Thoracic aorta (tissue), 2 donors: Measurements from ENCODE around the gene UBALD1. TPM values are rescaled to one million over a fixed set of nuclear protein-coding genes. Genes with fewer than 3 reads are reported as not detected.
"Not testable (repeated sequence)": the region's sequence is repeated elsewhere in the genome, so short reads cannot be mapped to it uniquely, and the experiment has no call there.

Experiments
- ATAC-seq: fragments of 150-250 bp; one replicate; pipeline ENCODE4 v1.8.0; 2017; ENCODE audit warnings: low read depth; ENCODE audit not compliant: insufficient number of reproducible peaks, low FRiP score
- DNase-seq: peaks from one replicate; pipeline ENCODE4 v3.0.0-alpha.2; 2020; ENCODE audit warnings: low spot score
- H3K27ac ChIP-seq, 2 donors: fragments of 200-600 bp; sonication (generic); 1 replicate in 1 of 2; 2 replicates in 1 of 2; pipeline ENCODE4 v1.5.1; 2016; ENCODE audit warnings: mild to moderate bottlenecking in 2 of 2, moderate library complexity in 2 of 2
- H3K27me3 ChIP-seq: fragments of 200-600 bp; sonication (generic); replicated peaks from 2 replicates; pipeline ENCODE4 v1.6.0; 2016; ENCODE audit warnings: mild to moderate bottlenecking; ENCODE audit not compliant: insufficient read depth
- H3K36me3 ChIP-seq: fragments of 200-600 bp; sonication (generic); one replicate; pipeline ENCODE4 v1.5.1; 2016
- H3K4me1 ChIP-seq, 2 donors: fragments of 200-600 bp; sonication (generic); 1 replicate in 1 of 2; 2 replicates in 1 of 2; pipeline versions ENCODE4 v1.5.1 to v1.6.0; 2016; ENCODE audit warnings: low read depth in 2 of 2, mild to moderate bottlenecking in 1 of 2; ENCODE audit not compliant: control insufficient read depth in 1 of 2
- H3K4me3 ChIP-seq: fragments of 200-600 bp; sonication (generic); 2 replicates; pipeline ENCODE4 v1.5.1; 2016; ENCODE audit warnings: mild to moderate bottlenecking
- H3K9me3 ChIP-seq: fragments of 200-600 bp; sonication (generic); 2 replicates; pipeline ENCODE4 v1.5.1; 2016
- total RNA-seq, 2 donors: library from RNA; depleted of rRNA; stranded (reverse); fragments of >200 nt; gene quantifications; one replicate each; pipeline versions ENCODE4 v1.1.0 to v1.2.3, GENCODE V29; 2016
- TF ChIP-seq, protein P1 (sequence below): fragments of 200-600 bp; sonication (generic); IDR thresholded peaks from one replicate; pipeline ENCODE4 v1.5.1; 2019; ENCODE audit warnings: antibody characterized with exemption

The UBALD1 gene
- total RNA-seq, 2 donors from 2014 or later, result 23.8 to 23.9 TPM

DNA sequence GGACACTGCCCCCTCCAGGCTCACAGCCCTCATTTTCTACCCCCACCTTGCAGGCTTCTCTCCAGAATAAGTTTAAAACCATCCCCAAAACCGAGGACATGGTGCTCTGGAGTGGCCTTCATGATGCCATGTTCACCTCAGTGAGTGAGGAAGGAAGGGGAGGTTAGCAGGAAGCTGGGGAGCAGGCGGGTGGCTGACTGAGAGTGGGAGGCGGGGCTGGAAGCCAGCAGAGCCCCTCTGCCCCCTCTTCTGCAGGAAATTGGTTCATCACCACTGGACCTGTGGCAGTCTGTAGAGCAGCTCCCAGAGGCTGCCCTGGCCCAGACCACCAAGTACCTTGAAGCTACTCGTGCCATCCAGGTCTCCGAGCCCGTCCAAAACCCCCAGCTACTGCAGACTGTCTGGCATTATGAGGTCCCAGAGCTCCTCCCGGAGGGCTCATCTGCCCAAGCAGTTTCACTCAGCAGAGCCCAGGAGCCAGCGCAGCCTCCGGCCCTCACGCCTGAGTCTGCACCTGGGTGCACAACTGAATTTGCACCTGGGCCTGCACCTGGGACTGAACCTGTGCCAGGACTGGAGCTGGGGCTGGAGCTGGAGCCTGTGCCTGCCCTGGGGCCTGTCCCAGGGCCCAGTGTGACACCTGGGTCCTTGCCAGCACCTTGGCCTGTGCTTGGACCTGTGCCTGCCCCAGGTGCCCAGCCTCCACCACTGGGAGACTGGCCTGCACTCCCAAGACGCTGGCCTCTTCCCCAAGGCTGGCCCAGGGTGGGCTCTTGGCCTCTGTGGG is 39.6 kb downstream of the UBALD1 start:
- DNase-seq (no peak), ATAC-seq (no peak)
- no peak overlapping the region for H3K4me3 ChIP-seq
- no peak overlapping the region for H3K27ac ChIP-seq
- TF ChIP-seq, protein P1, sequence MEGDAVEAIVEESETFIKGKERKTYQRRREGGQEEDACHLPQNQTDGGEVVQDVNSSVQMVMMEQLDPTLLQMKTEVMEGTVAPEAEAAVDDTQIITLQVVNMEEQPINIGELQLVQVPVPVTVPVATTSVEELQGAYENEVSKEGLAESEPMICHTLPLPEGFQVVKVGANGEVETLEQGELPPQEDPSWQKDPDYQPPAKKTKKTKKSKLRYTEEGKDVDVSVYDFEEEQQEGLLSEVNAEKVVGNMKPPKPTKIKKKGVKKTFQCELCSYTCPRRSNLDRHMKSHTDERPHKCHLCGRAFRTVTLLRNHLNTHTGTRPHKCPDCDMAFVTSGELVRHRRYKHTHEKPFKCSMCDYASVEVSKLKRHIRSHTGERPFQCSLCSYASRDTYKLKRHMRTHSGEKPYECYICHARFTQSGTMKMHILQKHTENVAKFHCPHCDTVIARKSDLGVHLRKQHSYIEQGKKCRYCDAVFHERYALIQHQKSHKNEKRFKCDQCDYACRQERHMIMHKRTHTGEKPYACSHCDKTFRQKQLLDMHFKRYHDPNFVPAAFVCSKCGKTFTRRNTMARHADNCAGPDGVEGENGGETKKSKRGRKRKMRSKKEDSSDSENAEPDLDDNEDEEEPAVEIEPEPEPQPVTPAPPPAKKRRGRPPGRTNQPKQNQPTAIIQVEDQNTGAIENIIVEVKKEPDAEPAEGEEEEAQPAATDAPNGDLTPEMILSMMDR, result no peak
- no peaks in the 10 kb centered on the region for H3K9me3 ChIP-seq
- no peaks in the 10 kb centered on the region for H3K36me3 ChIP-seq
- H3K27me3 ChIP-seq, result no peaks in the 10 kb centered on the region
- H3K4me1 ChIP-seq, result no peaks in the 10 kb centered on the region

DNA sequence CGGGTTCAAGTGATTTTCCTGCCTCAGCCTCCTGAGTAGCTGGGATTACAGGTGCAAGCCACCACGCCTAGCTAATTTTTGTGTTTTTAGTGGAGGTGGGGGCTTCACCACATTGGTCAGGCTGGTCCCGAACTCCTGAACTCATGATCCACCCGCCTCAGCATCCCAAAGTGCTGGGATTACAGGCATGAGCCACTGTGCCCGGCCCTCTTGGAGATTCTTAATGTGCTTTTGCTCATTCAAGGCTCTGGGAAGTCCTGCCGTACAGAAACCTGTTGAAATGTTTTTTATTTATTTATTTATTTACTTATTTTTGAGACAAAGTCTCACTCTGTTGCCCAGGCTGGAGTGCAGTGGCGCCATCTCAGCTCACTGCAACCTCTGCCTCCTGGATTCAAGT is 40.8 kb downstream of the UBALD1 start:
- H3K4me3 ChIP-seq, H3K27ac ChIP-seq, H3K9me3 ChIP-seq, ATAC-seq, H3K4me1 ChIP-seq, H3K36me3 ChIP-seq, DNase-seq, H3K27me3 ChIP-seq: not testable (repeated sequence)

DNA sequence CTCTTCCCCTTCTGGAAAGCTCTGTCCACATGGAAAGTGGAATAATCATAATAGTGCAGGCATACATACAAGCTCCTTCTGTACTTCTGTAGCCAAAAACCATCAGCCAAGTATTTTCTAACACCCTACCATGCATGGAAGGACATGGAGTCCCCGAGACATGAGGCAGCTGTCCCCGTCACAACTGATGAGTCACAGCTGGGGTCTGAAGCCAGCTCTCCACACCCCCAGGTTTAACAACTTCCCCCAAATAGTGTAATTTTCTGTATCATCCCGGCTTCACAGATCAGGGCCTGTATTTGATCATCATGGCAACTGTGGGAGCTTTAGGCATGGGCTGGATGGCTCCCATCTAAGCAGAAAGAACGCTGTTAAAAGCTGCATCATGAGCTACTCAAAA is 42.0 kb downstream of the UBALD1 start:
- Histone ChIP-seq H3K4me1 (no peaks in the 10 kb centered on the region), H3K36me3 (no peaks in the 10 kb centered on the region), H3K27ac (no peak overlapping the region), H3K4me3 (no peak overlapping the region), H3K9me3 (no peaks in the 10 kb centered on the region), H3K27me3 (no peaks in the 10 kb centered on the region)
- TF ChIP-seq, protein P1, result no peak
- DNase-seq, result no peak
- ATAC-seq, result no peak

DNA sequence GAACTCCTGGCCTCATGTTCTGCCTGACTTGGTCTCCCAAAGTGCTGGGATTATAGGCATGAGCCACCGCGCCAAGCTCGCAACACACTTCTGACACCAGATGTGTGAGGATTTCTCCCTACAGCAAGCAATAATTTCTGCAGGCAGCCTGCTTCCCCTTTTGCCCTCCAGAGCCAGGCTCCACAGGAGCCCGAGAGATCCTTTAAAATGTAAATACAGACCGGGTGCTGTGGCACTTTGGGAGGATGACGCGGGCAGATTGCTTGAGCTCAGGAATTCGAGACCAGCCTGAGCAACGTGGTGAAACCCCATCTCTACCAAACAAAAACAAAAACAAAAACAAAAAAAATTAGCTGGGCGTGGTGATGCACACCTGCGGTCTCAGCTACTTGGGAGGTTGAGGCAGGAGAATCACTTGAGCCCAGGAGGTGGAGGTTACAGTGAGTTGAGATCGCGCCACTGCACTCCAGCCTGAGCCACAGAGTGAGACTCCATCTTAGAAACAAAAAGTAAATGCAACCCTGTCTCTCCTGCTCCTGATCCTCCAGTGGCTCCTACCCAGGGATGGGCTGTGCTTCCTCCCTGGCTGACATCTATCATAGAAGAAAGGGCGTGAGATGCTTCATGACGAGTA is 43.9 kb downstream of the UBALD1 start:
- Histone ChIP-seq H3K27me3 (no peaks in the 10 kb centered on the region), H3K4me3 (no peak overlapping the region), H3K36me3 (no peaks in the 10 kb centered on the region), H3K27ac (no peak overlapping the region), H3K4me1 (no peaks in the 10 kb centered on the region), H3K9me3 (no peaks in the 10 kb centered on the region)
- TF ChIP-seq, protein P1, result no peak
- DNase-seq, result no peak
- ATAC-seq, result no peak

DNA sequence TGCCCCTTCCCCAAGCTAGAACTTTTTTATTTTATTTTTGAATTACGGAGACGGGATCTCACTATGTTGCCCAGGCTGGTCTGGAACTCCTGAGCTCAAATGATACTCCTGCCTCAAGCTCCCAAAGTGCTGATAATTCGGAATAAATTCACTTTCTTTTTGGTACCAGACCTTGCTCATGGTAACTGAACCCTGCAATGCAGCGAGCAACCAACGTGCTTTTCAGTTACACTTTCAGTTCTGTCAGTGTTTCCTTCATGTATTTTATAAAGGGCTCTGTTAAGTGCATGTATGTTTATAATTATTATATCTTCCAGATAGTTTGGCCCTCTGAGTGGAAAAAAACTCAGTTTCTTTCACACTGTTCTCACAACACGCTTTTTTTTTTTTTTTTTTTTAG is 44.6 kb downstream of the UBALD1 start:
- H3K27me3 ChIP-seq, result no peaks in the 10 kb centered on the region
- no peak overlapping the region for H3K27ac ChIP-seq
- ATAC-seq (no peak), DNase-seq (no peak)
- H3K4me3 ChIP-seq, result no peak overlapping the region
- no peaks in the 10 kb centered on the region for H3K36me3 ChIP-seq
- H3K9me3 ChIP-seq, result no peaks in the 10 kb centered on the region
- no peaks in the 10 kb centered on the region for H3K4me1 ChIP-seq
- TF ChIP-seq, protein P1, result no peak
